GM23248 (cell line): Measurements from ENCODE around the gene CELF1.

Experiments used
- EZH2 ChIP-seq: fragments of 200-600 bp; sonication (generic); IDR thresholded peaks from 2 replicates; pipeline ENCODE4 v1.6.1; 2018; ENCODE audit warnings: antibody characterized with exemption, mild to moderate bottlenecking; ENCODE audit not compliant: insufficient read depth, poor library complexity, severe bottlenecking
- EZH2phosphoT487 ChIP-seq: fragments of 200-600 bp; sonication (generic); IDR thresholded peaks from 2 replicates; pipeline ENCODE4 v1.6.1; 2018; ENCODE audit warnings: antibody characterized with exemption, moderate library complexity, mild to moderate bottlenecking, low read depth; ENCODE audit not compliant: insufficient read depth

DNA sequence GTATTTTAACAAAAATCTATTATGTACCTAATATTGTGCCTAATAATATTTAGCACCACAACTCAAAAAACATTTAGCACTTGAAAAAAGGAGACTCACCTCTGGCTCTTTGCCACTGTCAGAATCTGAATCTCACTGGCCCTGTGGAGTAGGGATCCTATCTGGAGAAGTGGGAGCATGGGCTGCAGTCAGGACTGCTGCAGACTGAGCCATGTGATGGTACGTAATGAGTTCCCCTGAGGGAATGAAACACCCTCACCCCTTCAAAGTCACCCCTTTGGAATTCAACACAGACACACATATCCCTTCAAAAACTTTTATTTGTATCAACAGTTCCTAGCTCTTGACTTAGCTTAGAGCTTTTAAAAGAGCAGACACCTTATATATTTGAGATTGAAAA lies 19.0 kb upstream of the CELF1 start:
- TF ChIP-seq EZH2 = no peak
- no peak for TF ChIP-seq EZH2phosphoT487
